ENCODE results near the gene PRKAR2B. TPM values are rescaled to one million over a fixed set of nuclear protein-coding genes. Genes with fewer than 3 reads are reported as not detected.
"Not testable (repeated sequence)": the region's sequence is repeated elsewhere in the genome, so short reads cannot be mapped to it uniquely, and the experiment has no call there.

Gene PRKAR2B
- total RNA-seq, 2 experiments from 2014 or later, result 1.6 to 1.9 TPM

- peaks cover 6% of the 10 kb centered on the region for H3K27me3 Mint-ChIP-seq (ENCODE audit: low read depth)
- POLR2A ChIA-PET, result no interaction called here
- no peak overlapping the region for H3K27ac Mint-ChIP-seq
- H3K9me3 Mint-ChIP-seq (ENCODE audit: insufficient read depth), result no peaks in the 10 kb centered on the region
- no peak overlapping the region for H3K4me3 Mint-ChIP-seq
- DNase-seq (no peak), ATAC-seq (no peak)
- peaks cover 3% of the 10 kb centered on the region for H3K4me1 Mint-ChIP-seq (ENCODE audit: low read depth)
- CTCF ChIA-PET, result no interaction called here
- H3K36me3 Mint-ChIP-seq (ENCODE audit: low read depth), result no peaks in the 10 kb centered on the region
Observed at GRCh38 chr7:107118109-107118900, 73.8 kb downstream of the PRKAR2B start.

GRCh38 chr7:107119376-107120105, 75.0 kb downstream of the PRKAR2B start:
- DNase-seq (no peak), ATAC-seq (no peak)
- H3K27me3 Mint-ChIP-seq (ENCODE audit: low read depth), result peaks cover 4% of the 10 kb centered on the region
- no peaks in the 10 kb centered on the region for H3K9me3 Mint-ChIP-seq (ENCODE audit: insufficient read depth)
- H3K4me3 Mint-ChIP-seq, result no peak overlapping the region
- no peak overlapping the region for H3K27ac Mint-ChIP-seq
- ChIA-PET POLR2A (no interaction called here), CTCF (no interaction called here)
- H3K4me1 Mint-ChIP-seq (ENCODE audit: low read depth), result peaks cover 3% of the 10 kb centered on the region
- H3K36me3 Mint-ChIP-seq (ENCODE audit: low read depth), result no peaks in the 10 kb centered on the region

GRCh38 chr7:107122486-107122911, 78.0 kb downstream of the PRKAR2B start:
- CTCF ChIA-PET, result interaction anchor here (0.6 to 1.9 kb wide), 7 partner anchors 11 to 454 kb away, joined by 3 to 7 read pairs (median 3); no protein-coding TSS in a partner anchor
- Mint-ChIP-seq H3K4me1 (ENCODE audit: low read depth) (peaks cover 22% of the 10 kb centered on the region), H3K27ac (no peak overlapping the region), H3K4me3 (no peak overlapping the region), H3K9me3 (ENCODE audit: insufficient read depth) (no peaks in the 10 kb centered on the region), H3K27me3 (ENCODE audit: low read depth) (no peaks in the 10 kb centered on the region), H3K36me3 (ENCODE audit: low read depth) (peaks cover 4% of the 10 kb centered on the region)
- DNase-seq, result no peak
- POLR2A ChIA-PET, result interaction anchor here (1.1 kb wide), 1 partner anchor 16 kb away, joined by 3 read pairs; no protein-coding TSS in a partner anchor
- no peak for ATAC-seq

GRCh38 chr7:107123392-107123791, 78.9 kb downstream of the PRKAR2B start:
- H3K9me3 Mint-ChIP-seq (ENCODE audit: insufficient read depth), result no peaks in the 10 kb centered on the region
- no peak overlapping the region for H3K4me3 Mint-ChIP-seq
- POLR2A ChIA-PET, result no interaction called here
- peaks cover 26% of the 10 kb centered on the region for H3K4me1 Mint-ChIP-seq (ENCODE audit: low read depth)
- CTCF ChIA-PET, result interaction anchor here (1.0 to 1.7 kb wide), 5 partner anchors 11 to 330 kb away, joined by 3 to 4 read pairs (median 3); no protein-coding TSS in a partner anchor
- ATAC-seq (no peak), DNase-seq (no peak)
- H3K27ac Mint-ChIP-seq, result no peak overlapping the region
- H3K27me3 Mint-ChIP-seq (ENCODE audit: low read depth), result no peaks in the 10 kb centered on the region
- H3K36me3 Mint-ChIP-seq (ENCODE audit: low read depth), result peaks cover 4% of the 10 kb centered on the region

- Mint-ChIP-seq H3K9me3 (ENCODE audit: insufficient read depth) (no peaks in the 10 kb centered on the region), H3K4me1 (ENCODE audit: low read depth) (peaks cover 24% of the 10 kb centered on the region), H3K27ac (peak overlapping the region; percentile 96), H3K4me3 (peak overlapping the region; percentile 67), H3K36me3 (ENCODE audit: low read depth) (peaks cover 7% of the 10 kb centered on the region), H3K27me3 (ENCODE audit: low read depth) (no peaks in the 10 kb centered on the region)
- ChIA-PET CTCF (interaction anchor here (1.7 kb wide), 1 partner anchor 24 kb away, joined by 5 read pairs; no protein-coding TSS in a partner anchor), POLR2A (interaction anchor here (0.7 to 2.0 kb wide), 3 partner anchors 43 to 718 kb away, joined by 4 to 11 read pairs (median 4); partner anchors contain the start of gene HBP1)
- DNase-seq, result no peak
- no peak for ATAC-seq
Observed at GRCh38 chr7:107125475-107125874, 81.0 kb downstream of the PRKAR2B start.

- Mint-ChIP-seq H3K27me3 (ENCODE audit: low read depth) (no peaks in the 10 kb centered on the region), H3K4me3 (no peak overlapping the region), H3K9me3 (ENCODE audit: insufficient read depth) (no peaks in the 10 kb centered on the region), H3K36me3 (ENCODE audit: low read depth) (peaks cover 7% of the 10 kb centered on the region), H3K4me1 (ENCODE audit: low read depth) (peaks cover 24% of the 10 kb centered on the region), H3K27ac (no peak overlapping the region)
- ATAC-seq (no peak), DNase-seq (no peak)
- ChIA-PET CTCF (no interaction called here), POLR2A (no interaction called here)
Observed at GRCh38 chr7:107128217-107128616, 83.7 kb downstream of the PRKAR2B start.

- Mint-ChIP-seq H3K4me3 (no peak overlapping the region), H3K4me1 (ENCODE audit: low read depth) (peaks cover 24% of the 10 kb centered on the region), H3K9me3 (ENCODE audit: insufficient read depth) (no peaks in the 10 kb centered on the region), H3K36me3 (ENCODE audit: low read depth) (peaks cover 7% of the 10 kb centered on the region), H3K27ac (no peak overlapping the region), H3K27me3 (ENCODE audit: low read depth) (no peaks in the 10 kb centered on the region)
- no peak for DNase-seq
- POLR2A ChIA-PET, result no interaction called here
- CTCF ChIA-PET, result no interaction called here
- no peak for ATAC-seq
Observed at GRCh38 chr7:107128748-107129147, 84.2 kb downstream of the PRKAR2B start.

GRCh38 chr7:107130487-107131220, 86.1 kb downstream of the PRKAR2B start:
- peaks cover 5% of the 10 kb centered on the region for H3K27me3 Mint-ChIP-seq (ENCODE audit: low read depth)
- no peak overlapping the region for H3K27ac Mint-ChIP-seq
- no peaks in the 10 kb centered on the region for H3K9me3 Mint-ChIP-seq (ENCODE audit: insufficient read depth)
- ChIA-PET POLR2A (interaction anchor here (0.9 kb wide), 1 partner anchor 86 kb away, joined by 3 read pairs; the partner anchor contains the start of gene PRKAR2B), CTCF (interaction anchor here (1.2 to 4.9 kb wide), 3 partner anchors 17 to 60 kb away, joined by 3 to 44 read pairs (median 10); no protein-coding TSS in a partner anchor)
- H3K4me1 Mint-ChIP-seq (ENCODE audit: low read depth), result peaks cover 17% of the 10 kb centered on the region
- peaks cover 4% of the 10 kb centered on the region for H3K36me3 Mint-ChIP-seq (ENCODE audit: low read depth)
- DNase-seq, result no peak
- no peak for ATAC-seq
- H3K4me3 Mint-ChIP-seq, result no peak overlapping the region

GRCh38 chr7:107133396-107133795, 88.9 kb downstream of the PRKAR2B start:
- ChIA-PET CTCF (interaction anchor here (1.5 to 4.9 kb wide), 2 partner anchors 10 to 14 kb away, joined by 3 to 44 read pairs; no protein-coding TSS in a partner anchor), POLR2A (no interaction called here)
- H3K27ac Mint-ChIP-seq, result no peak overlapping the region
- DNase-seq (no peak), ATAC-seq (no peak)
- H3K36me3 Mint-ChIP-seq (ENCODE audit: low read depth), result peaks cover 4% of the 10 kb centered on the region
- H3K9me3 Mint-ChIP-seq (ENCODE audit: insufficient read depth), result no peaks in the 10 kb centered on the region
- H3K4me1 Mint-ChIP-seq (ENCODE audit: low read depth), result peaks cover under 1% of the 10 kb centered on the region
- H3K4me3 Mint-ChIP-seq, result no peak overlapping the region
- H3K27me3 Mint-ChIP-seq (ENCODE audit: low read depth), result peaks cover 16% of the 10 kb centered on the region

- Mint-ChIP-seq H3K36me3 (ENCODE audit: low read depth) (peaks cover 2% of the 10 kb centered on the region), H3K4me3 (no peak overlapping the region), H3K27me3 (ENCODE audit: low read depth) (peaks cover 24% of the 10 kb centered on the region), H3K27ac (no peak overlapping the region), H3K4me1 (ENCODE audit: low read depth) (no peaks in the 10 kb centered on the region), H3K9me3 (ENCODE audit: insufficient read depth) (no peaks in the 10 kb centered on the region)
- CTCF ChIA-PET, result interaction anchor here (2.4 kb wide), 1 partner anchor 10 kb away, joined by 15 read pairs; no protein-coding TSS in a partner anchor
- ATAC-seq (no peak), DNase-seq (no peak)
- POLR2A ChIA-PET, result interaction anchor here (1.2 kb wide), 1 partner anchor 17 kb away, joined by 3 read pairs; no protein-coding TSS in a partner anchor
Observed at GRCh38 chr7:107138696-107139420, 94.4 kb downstream of the PRKAR2B start.

GRCh38 chr7:107143875-107144274, 99.4 kb downstream of the PRKAR2B start:
- H3K27ac Mint-ChIP-seq; H3K9me3 Mint-ChIP-seq (ENCODE audit: insufficient read depth); POLR2A ChIA-PET; H3K4me3 Mint-ChIP-seq; ATAC-seq; H3K36me3 Mint-ChIP-seq (ENCODE audit: low read depth); DNase-seq; H3K27me3 Mint-ChIP-seq (ENCODE audit: low read depth); H3K4me1 Mint-ChIP-seq (ENCODE audit: low read depth): not testable (repeated sequence)
- CTCF ChIA-PET, result interaction anchor here (1.2 to 1.7 kb wide), 3 partner anchors 12 to 21 kb away, joined by 3 to 6 read pairs (median 3); no protein-coding TSS in a partner anchor

All from activated CD8-positive, alpha-beta T cell treated with anti-CD3 and anti-CD28 coated beads, Interleukin-2, amount 10 ng/mL, durations not matched to agents 7 days and 5 days (primary cell).